GM21390 (cell line): Measurements from ENCODE around the gene JUP.

Experiments used
- ATAC-seq: cut with Tn5 transposase; IDR thresholded peaks from one replicate; pipeline ENCODE4 v1.9.1; 2021; ENCODE audit not compliant: unreplicated experiment

JUP gene

DNA sequence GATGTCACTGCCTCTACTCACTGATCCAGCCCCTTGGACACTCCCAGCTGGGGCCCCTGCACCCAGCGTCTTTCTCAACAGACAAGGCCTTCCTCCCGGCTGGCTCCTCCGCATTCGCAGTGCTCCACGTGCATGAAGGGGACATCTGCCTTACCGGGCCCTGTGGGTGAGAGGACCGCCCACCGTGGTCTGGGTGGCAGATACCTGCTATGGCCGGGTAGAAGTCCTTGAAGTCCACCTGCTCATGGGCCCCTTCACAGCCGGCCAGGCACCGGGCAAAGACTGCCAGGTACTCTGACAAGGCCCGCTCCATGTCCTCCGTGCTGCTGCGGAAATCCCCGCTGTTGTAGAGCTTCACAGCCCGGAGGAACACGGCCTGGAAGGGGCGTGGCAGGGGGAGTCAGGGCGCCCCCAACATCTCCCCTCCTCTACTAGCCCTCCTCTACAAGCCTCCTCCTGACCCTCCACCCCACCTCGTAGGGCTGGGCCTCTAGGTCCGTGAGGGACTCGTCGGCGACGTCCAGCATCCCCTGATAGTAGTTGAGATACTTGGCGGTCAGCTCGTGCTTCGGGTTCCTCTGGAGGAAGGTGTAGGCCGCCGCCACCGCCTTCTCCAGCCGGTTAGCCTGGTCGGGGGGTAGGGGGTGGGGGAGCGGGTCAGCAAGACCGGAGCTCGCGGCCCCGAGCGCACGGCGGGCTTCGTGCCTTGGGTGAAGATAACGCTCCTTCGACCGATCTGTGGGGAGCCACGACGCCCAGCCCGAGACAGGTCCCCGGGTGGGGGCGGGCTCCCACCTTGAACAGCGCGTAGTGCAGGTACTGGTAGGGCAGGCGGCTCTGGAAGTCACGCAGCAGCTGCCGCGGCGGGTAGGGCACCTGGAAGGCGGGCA, 24.4 kb upstream of the JUP start:
- ATAC-seq = no peak

DNA sequence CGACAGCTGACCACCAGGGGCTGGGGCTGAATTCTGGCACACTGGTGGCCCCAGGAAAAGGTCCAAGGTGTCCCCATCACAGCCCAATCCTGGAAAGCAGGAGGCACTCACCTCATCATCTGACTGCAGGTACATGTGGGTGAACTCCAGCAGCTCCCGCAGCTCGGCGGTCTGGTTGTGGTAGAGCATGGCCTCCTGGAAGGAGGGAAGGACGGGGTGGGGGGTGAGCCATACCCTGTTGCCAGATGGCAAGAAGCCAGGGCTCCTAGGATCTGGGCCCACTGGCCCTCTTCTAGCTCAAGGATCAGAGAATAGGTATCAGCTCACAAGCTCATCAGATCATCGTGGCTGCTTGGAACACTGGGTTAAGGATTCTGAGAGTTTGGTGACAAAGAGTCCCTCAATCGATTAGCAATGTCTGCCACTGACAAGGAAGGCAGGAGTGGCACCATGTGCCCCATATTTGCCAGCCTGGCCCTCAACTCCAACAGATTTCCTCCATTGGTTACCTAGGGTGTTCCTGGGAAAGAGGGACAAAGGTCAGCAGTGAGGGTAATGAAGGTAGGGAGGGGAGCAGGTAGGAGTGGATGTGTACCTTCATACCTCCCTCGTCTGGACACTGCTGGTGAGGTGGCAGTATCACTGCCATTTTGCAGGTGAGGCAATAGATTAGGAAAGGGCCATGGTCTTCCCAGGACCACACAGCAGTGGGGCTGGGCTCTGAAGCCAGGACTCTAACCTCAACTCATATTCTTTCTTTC, 20.4 kb upstream of the JUP start:
- no peak for ATAC-seq

DNA sequence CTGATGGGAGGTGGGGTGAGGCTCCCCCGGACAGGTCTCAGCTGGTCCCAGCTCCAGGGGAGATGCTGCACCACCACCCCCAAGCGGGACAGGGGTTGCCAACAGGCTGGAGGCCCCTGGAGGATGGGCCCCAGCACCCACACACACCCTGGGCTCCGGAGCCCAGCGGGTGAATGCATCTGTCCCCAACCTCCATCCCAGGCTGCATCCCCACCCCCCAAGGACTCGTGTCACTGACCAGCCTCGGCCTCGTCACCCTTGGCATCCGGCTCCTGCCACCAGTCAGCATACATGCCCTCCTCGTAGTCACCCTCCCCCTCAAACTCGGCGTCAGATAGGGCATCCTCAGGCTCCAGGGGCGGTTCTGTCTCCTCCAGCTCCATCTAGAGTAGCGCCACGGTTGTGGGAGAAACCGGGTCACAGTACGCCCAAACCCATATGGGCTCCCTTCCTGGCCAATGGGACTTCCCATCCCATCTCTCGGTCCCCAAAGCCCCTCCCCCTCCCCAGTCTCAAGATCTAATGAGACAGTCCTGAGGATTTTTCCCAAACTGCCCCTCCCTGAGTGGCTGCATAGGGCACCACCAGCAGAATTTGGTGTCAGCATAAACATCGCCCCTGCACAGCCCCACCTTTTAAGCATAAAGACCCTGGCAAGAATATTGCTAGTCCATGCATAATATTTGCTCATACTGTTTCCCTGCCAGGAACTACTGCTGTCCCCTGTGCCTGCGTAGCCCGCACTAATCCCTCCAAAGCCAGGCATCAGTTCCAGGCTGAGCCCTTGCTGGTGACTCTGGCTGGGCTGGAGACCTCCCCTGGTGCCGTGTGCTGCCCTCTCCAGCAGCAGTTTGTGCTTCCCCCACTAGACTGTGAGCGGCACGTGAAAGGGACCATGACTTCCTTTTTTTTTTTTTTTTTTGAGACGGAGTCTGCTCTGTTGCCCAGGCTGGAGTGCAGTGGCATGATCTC, 16.8 kb upstream of the JUP start:
- ATAC-seq = no peak

DNA sequence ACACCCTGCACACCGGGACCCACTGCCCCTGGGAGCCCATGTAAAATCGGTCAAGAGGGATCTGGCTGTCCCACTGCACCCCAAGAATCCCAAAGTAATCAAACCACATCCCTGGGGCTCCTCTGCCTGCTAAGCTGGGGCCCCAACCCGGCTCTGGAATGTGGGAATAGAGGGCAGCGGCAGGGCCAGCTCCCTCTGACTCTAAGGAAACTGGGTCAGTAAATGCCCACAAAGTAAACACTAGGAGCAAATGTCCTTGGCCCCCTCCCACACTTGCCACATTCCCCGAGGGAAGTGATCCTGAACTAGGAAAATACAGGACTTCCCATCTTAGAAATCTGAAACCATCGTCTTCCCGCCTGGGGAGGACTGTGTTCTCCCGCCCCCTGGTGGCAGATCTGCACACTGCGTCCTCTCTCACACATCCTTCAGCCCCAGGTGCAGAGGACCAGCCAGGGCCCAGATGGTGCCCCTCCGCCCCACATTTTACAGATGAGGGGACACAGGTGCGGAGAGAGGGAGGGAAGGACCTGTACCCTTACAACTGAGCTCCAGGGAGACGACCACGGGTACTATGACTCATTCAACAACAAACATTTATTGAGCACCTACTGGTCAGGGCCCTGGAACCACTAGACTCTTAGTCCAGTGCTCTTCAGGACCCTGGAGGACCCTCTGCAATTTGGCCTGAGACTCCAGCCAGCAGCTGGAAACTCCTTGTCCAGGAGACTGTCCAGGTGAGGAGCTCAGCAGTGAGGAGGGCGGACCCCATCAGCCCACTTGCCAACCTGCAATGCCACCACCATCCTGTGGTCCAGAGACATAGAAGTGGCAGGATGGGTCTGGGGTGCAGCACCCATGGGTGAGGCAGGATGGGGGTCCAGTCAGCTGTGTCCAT, 15.1 kb upstream of the JUP start:
- no peak for ATAC-seq

DNA sequence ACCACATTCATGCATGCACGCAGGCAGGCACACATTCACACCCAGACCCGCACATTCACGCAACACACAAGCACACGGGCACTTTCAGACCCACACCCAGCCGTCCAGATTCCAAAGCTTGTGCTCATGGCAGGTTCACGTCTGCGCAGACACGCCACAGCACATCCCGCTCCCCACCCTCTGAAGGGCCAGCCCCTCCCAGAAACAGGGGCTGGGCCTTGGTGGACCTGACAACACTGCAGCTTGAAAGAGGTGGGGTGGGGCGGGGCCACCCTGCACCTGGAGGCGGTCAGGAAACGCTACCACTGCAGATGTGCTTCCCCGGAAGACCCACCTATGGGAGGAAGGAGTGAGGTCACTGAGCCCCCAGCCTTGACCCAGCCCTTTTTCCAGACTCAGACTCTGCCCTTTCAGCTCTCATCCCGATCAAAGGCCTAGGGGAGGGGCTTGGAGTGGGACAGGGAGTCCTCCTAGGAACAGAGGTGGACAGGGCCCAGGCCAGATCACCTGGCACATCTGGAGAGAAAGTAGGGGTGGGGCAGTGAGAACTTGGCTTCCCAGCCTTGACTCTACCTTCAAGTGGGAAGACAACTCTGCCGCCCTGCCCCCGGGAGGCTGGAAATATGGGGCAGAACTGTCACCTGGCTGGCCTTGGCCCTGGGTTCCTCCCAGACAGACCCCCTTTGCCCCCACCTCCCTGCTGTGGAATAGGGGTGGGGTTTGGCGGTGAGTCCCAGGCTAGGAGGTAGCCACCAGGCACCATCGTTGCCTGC, 14.3 kb upstream of the JUP start:
- no peak for ATAC-seq

DNA sequence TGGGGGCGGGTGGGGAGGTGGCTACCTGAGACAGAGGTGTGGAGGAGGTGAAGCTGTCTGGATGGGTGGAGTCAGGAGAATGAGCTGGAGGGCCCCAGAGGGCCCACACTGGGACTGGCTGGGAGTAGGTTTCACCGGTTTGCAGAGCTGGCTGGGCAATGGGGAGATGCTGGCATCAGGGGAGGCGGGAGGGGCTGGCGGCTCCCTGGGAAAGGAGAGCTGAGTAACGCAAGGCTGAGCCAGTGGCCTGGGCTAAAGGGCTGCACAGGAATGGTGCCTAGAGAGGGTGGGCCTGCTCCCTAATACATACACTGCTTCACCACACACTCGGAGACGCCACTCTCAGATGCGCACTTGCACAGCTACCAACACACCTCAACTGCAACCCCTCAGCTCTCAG, 12.9 kb upstream of the JUP start:
- ATAC-seq = no peak

DNA sequence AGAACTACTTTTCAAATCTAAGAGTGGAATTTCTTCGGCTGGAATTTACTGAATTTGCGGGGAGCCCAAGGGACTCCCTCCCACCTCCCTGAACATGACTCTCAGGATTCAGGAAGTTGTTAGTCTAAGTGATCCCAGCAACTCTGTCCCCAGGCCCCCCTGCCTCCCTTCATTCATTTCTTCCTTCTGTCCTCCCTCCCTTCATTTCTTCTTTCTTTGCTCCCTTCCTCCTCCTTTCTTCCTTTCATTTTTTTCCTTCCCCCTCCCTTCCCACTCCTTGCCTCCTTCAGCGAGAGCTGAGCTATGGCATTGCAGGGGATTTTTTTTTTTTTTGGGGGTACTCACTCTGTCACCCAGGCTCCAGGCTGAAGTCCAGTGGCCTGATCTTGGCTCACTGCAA, 10.9 kb upstream of the JUP start:
- no peak for ATAC-seq

DNA sequence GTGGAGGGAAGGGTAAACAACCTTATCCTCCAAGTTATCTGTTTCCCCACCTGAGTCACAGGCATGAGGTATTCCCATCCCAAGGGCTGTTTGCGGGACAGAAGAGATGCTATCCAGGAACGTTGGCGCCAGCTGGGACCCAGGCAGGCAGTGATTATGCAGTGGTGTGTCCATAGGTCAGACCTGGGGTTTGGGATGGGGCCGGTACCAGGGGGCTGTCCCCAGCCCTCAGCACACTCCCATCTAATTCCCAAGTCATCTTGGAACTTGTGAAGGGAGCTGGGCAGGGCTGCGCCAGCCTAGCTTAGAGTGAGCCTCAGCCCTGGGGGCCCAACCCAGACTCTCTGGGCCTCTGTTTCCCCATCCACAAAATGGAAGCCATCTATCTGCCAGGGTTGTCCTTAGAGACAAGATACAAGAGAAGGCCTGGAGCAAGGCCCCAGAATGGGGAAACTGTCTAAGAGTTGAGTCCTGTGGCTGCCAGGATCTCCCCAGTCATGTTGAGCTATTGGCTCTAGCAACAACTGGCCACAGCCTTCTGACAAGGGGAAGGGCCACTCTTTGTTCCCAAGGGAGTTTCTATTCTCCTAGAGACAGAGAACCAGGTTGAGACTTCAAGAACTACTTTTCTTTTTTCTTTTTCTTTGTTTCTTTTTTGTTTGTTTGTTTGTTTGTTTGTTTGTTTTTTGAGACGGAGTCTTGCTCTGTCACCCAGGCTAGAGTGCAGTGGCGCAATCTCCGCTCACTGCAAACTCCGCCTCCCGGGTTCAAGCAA, 9.8 kb upstream of the JUP start:
- no peak for ATAC-seq

DNA sequence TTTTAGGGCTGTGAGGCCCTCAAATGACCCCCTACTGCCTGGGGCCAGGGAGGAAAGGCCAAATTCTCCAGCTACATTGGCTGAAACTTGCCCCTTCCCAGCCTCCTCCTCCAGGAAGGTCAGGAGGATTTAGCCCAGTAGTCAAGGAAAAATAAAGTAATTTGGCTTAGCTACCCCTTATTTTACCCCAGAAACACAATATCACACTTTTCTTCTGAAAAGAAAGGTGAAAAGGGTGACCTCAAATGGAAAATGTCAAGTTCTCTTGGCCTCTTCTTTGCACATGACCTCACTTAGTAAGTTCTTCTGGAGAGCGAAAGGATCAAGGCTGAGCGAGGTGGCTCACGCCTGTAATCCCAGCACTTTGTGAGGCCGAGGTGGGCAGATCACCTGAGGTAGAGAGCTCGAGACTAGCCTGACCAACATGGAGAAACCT, 8.0 kb upstream of the JUP start:
- ATAC-seq = no peak

DNA sequence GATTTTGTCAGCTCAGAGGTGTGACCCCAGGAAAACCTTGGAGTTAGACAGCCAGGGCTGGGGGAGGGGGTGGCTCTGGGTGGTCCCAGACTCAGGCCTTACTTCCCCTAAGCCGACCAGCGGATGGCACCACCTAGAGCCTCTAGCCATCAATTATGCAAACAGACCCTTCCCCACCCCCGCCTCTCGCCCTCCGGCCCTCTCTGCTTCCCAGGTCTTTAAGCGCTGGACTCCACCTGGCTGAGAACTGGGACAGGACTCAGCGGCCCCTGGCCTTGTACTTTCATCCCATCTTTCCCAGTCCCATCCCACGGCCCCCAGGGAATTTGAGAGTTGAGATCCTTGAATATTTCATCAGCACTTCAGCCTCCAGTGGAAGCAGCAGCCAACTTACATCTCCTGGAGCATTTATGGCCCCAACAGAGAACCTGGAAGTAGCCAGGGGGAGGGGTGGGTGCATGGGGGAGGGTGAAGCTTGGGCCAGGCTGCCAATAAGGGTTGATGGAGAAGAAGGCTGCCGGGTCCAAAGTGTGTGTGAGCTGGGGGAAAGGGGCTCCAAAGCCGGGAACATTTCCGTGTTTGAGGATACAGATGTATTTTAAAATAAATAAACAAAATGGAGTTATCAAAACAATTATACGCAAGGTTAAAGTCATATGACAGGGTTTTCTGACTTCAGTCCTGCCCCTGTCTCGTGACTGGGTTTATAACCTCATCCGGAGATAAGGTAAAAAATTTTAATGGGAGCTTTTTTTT, 7.5 kb upstream of the JUP start:
- ATAC-seq = no peak

DNA sequence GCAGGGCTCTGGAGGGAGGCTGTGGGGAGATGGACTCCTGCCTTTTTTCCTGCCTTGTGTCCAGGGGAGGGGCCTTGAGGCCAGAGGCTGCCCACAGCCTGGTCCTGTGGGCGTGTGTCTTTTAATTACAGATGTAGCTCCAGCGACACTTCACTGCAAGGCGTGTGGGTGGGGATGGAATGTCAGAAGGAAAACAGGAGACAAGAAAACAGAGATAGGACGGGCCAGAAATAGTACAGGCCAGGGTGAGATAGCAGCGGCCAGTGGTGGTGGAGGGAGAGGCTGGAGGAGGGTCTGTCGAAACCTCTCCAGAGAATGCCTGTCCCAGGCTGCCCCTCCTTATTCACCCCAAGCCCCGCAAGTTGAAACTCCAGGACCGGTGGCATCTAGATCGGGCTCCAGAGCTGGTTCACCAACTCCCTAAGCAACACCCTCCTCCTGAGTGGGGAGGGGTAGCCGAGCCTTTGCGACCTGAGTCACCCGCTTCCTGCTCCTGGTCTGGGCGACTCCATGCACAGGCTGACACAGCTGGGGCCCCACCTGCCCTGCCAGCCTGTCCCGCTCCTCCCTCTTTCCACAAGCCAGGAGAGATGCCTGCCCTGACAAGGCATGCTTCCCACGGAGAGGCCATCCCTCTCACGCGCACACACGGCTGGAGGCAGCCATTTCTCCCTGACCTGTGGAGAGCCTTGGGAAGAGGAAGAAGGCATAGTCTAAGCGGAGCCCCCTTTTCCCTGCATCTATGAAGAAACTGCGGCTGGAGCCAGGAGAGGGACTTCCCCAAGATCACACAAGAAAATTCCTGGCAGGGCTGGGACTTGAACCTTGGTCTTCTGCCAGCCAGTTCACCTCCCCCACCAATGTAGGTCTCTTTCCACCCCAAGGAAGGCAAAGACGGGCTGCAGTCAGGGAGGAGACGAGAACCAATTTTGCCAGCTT, 6.6 kb upstream of the JUP start:
- ATAC-seq = no peak

DNA sequence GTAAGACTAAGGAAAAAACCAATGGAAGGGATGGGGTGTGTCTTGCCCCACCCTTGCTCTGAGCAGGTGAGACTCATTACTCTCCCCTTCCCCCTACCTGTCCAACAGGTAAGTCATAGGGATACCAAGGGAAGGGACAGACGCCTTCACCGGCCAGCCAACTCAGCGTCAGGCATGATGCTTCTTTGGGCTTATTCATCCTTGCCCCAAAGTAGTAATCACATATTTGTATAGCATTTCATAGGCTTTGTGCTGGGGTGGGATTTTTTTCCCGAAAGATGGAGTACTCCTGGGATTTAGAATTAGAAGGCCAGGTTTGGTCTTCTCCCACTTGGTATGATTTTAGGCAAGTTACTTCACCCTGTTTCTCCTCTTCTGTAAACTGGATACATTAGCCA, 509 bp upstream of the JUP start:
- ATAC-seq = no peak

DNA sequence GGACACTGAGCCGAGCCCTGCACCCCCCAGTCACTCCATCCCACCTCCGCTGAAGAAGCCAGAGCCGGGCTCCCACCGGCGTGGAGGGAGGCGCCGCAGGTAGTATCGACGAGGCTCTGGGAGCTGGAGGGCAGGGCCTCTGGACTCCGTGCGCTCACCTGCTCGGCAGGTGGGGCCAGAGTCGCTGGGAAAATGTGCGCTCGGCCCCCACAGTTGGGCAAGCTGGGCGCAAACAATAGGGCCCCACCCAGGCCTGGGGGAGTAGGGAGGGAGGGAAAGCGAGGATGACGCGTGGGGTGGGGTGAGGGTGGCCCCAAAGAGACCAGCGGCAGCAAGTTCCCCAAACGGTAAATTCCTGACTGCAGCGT, 668 bp downstream of the JUP start:
- ATAC-seq = no peak

DNA sequence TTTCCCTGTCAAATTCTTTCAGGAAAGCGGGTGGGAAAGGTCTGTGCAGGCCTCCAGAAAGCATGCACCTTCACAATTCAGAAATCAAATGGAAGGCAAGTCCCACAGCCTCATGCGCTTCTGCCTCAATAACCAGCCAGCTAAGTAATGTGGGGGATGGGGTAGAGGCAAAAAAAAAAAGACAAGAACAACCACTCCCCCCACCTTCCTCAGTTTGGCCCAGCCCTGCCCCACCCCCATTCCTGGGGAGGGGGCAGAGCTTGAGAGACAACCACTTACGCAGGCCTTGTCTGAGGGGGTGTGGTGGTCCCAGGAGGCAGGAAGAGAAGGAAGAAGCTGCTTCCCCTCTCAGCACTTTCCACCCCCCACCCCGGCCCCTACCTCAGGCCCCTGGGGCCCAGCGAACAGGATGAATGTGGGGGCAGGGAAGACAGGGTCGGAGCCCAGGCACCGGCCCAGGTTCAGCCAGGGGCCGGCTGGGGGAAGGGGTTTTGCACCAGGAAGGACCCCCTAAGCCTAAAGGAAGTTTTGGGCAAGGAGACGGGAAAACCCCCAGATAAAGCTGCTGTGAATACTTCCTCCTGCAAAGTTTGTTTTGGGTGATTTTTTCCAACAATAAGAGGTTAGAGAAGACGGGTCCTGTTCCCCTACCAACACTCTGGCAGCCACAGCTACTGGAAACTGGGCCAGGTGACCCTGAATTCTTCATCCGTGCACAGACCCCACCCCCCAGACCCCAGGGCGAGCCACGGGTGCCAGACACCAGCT, 1.2 kb downstream of the JUP start:
- ATAC-seq = no peak

DNA sequence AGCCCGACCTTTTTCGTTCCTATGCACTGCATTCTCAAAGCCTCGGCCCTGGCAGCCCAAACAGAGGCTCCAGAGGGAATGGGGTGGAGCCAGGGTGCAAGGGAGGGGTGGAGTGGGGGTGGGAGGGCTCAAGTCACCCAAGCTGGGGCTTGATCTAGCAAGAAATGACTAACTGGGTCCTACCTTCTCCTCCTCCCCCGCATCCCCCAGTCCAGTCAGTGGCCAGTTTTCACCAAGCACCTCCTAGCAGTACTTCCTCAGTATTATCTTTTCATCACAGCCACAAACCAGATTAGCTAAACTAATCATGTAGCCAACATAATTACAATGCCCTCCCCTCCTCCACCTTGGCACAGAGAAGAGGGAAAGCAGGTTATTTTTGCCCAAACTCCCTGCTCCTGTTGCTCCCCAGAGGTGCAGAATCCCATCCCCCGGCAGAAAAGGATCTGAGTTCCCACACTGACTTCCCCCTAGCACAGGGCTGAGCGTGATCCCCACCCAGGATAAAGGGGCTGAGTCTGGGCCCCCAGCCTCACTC, 2.2 kb downstream of the JUP start:
- no peak for ATAC-seq

DNA sequence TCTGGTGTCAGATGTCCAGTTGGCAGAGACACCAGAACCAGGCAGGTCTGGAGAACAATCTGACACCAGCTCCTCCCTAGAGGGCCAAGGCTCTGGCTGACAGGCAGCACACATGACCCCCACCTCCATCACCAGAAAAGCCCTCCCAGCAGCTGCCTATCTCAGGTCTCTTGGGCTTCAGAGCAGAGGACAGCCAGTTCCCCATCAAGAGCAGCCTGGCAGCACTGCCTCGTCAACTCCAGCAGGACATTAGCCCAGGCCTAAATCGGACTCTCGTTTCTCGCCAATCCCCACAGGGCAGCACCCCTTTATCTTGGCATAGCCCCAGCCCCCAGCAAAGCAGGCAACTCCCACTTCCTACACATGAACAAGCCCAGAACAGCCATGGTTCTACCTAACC, 4.4 kb downstream of the JUP start:
- no peak for ATAC-seq
